OCI-LY1 (cell line): ENCODE measurements around the gene KLRC1.
A peak's percentile ranks its signal among the peaks of the same experiment; 100 is the strongest.

ENCODE experiments used
- H2AFZ ChIP-seq: fragments of 200-600 bp; sonication (generic), shearing (Covaris generic); 2 replicates; pipeline ENCODE4 v1.6.0; 2014; ENCODE audit warnings: antibody characterized with exemption, mild to moderate bottlenecking, low read length
- H3F3A ChIP-seq: fragments of 200-600 bp; sonication (generic), shearing (Covaris generic); 2 replicates; pipeline ENCODE4 v1.6.0; 2014; ENCODE audit warnings: mild to moderate bottlenecking, antibody characterized with exemption, low read length, moderate library complexity; ENCODE audit not compliant: insufficient read depth
- H3K27ac ChIP-seq: fragments of 200-600 bp; sonication (generic); 2 replicates; pipeline ENCODE4 v1.5.1; 2014; ENCODE audit warnings: low read length, mixed run types, mild to moderate bottlenecking, low read depth; ENCODE audit not compliant: poor library complexity, severe bottlenecking
- H3K27me3 ChIP-seq: fragments of 200-600 bp; sonication (generic); 2 replicates; pipeline ENCODE4 v1.6.0; 2014; ENCODE audit warnings: antibody characterized with exemption, mild to moderate bottlenecking, low read length, moderate library complexity; ENCODE audit not compliant: insufficient read depth
- H3K36me3 ChIP-seq: fragments of 200-600 bp; sonication (generic); 2 replicates; pipeline ENCODE4 v1.6.1; 2014; ENCODE audit warnings: mild to moderate bottlenecking, antibody characterized with exemption, low read length, moderate library complexity, mixed read lengths; ENCODE audit not compliant: insufficient read depth
- H3K4me1 ChIP-seq: fragments of 200-600 bp; sonication (generic); 2 replicates; pipeline ENCODE4 v1.5.1; 2014; ENCODE audit warnings: mild to moderate bottlenecking, low read length, moderate library complexity; ENCODE audit not compliant: insufficient read depth, severe bottlenecking
- H3K4me2 ChIP-seq: fragments of 200-600 bp; sonication (generic), shearing (Covaris generic); 2 replicates; pipeline ENCODE4 v1.6.1; 2014; ENCODE audit warnings: low read length
- H3K4me3 ChIP-seq: fragments of 200-600 bp; sonication (generic); 2 replicates; pipeline ENCODE4 v1.5.1; 2014; ENCODE audit warnings: low read length, low read depth, mild to moderate bottlenecking, mixed read lengths; ENCODE audit not compliant: poor library complexity, severe bottlenecking
- H3K79me2 ChIP-seq: fragments of 200-600 bp; shearing (Covaris generic); 2 replicates; pipeline ENCODE4 v1.6.1; 2016; ENCODE audit warnings: mixed run types, low read length, mixed read lengths; ENCODE audit not compliant: insufficient read depth
- H3K9ac ChIP-seq: fragments of 200-600 bp; sonication (generic), shearing (Covaris generic); 2 replicates; pipeline ENCODE4 v1.6.1; 2014; ENCODE audit warnings: mild to moderate bottlenecking, low read length, mixed read lengths
- H3K9me2 ChIP-seq: fragments of 200-600 bp; sonication (generic), shearing (Covaris generic); 2 replicates; pipeline ENCODE4 v1.6.1; 2014; ENCODE audit warnings: low read depth, mild to moderate bottlenecking, low read length, mixed read lengths
- H3K9me3 ChIP-seq: fragments of 200-600 bp; shearing (Covaris generic); 2 replicates; pipeline ENCODE4 v1.6.1; 2014; ENCODE audit warnings: low read length, mixed read lengths
- H4K20me1 ChIP-seq: fragments of 200-600 bp; sonication (generic), shearing (Covaris generic); 2 replicates; pipeline ENCODE4 v1.6.0; 2016; ENCODE audit warnings: mild to moderate bottlenecking, low read length; ENCODE audit not compliant: insufficient read depth
- EZH2 ChIP-seq: fragments of 200-600 bp; sonication (generic), shearing (Covaris generic); IDR thresholded peaks from 2 replicates; pipeline ENCODE4 v1.8.0; 2017; ENCODE audit warnings: borderline replicate concordance, mixed run types, mild to moderate bottlenecking, antibody characterized with exemption, low read length, moderate library complexity, mixed read lengths
- TF ChIP-seq, protein P1 (sequence below): fragments of 200-600 bp; sonication (generic), shearing (Covaris generic); IDR thresholded peaks from 2 replicates; pipeline ENCODE4 v1.5.1; 2017; ENCODE audit warnings: mild to moderate bottlenecking, antibody characterized with exemption, low read length, moderate library complexity, mixed read lengths

The KLRC1 gene

DNA sequence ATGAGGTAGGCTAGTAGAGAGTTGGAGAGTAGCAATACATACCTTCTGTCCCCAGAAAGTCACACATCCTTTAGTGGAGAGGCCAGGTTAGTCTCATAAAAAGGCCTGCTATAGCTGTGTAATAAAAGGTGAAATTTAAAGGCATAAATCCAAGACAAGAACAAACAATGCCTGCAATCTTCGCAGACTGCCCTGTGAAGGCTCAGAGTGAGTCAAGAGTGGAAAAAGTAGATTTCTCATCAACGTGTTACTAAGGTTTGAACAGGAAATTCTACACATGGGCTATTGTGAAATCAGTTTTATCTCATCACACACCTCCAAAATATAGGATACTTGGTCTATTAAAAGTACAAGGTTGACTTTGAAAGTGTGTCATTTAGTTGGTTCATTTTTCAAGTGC is at the start of gene KLRC1:
KLRC1 (minus strand) TSS at position 222 of the 400 bp plus-strand sequence. CDS start 2,221 bp downstream, outside the sequence.
- Histone ChIP-seq H3K79me2 (no peaks in the 10 kb centered on the region), H3K4me1 (peaks cover 20% of the 10 kb centered on the region), H3K4me3 (no peak within 1 kb of the TSS), H3K36me3 (no peaks in the 10 kb centered on the region; the same call in 1 of the 2 replicates), H4K20me1 (no peaks in the 10 kb centered on the region), H3K9ac (no peak within 1 kb of the TSS), H3K9me2 (no peaks in the 10 kb centered on the region), H3K27ac (peak within 1 kb of the TSS; percentile 45), H3F3A (no peaks in the 10 kb centered on the region), H3K9me3 (peaks cover 14% of the 10 kb centered on the region), H3K4me2 (no peak within 1 kb of the TSS), H3K27me3 (no peaks in the 10 kb centered on the region), H2AFZ (peak within 1 kb of the TSS; percentile 54; the same call in 1 of the 2 replicates)
- TF ChIP-seq, protein P1, sequence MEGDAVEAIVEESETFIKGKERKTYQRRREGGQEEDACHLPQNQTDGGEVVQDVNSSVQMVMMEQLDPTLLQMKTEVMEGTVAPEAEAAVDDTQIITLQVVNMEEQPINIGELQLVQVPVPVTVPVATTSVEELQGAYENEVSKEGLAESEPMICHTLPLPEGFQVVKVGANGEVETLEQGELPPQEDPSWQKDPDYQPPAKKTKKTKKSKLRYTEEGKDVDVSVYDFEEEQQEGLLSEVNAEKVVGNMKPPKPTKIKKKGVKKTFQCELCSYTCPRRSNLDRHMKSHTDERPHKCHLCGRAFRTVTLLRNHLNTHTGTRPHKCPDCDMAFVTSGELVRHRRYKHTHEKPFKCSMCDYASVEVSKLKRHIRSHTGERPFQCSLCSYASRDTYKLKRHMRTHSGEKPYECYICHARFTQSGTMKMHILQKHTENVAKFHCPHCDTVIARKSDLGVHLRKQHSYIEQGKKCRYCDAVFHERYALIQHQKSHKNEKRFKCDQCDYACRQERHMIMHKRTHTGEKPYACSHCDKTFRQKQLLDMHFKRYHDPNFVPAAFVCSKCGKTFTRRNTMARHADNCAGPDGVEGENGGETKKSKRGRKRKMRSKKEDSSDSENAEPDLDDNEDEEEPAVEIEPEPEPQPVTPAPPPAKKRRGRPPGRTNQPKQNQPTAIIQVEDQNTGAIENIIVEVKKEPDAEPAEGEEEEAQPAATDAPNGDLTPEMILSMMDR: no peak
- TF ChIP-seq EZH2: no peak

DNA sequence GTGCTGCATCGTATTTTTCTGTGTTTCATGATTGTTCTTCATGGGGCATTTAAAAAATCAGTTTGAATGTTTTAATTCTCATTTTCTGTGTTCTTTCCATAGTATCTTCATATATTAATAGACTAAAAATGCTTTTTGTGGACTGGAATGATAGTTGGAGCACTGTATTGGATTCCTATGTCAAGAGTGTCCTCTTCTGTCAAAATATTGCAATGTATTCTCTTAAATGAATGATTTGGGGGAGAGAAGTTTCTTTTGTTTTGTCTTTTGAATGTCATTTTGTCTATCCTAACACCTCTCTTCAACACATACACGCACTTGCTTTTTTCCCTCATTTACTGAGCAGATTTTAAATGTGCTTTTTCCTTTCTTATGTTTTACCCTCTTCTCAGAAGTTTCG is 47.9 kb upstream of the KLRC1 start:
- H4K20me1 ChIP-seq: no peaks in the 10 kb centered on the region
- peaks cover 45% of the 10 kb centered on the region for H3K4me1 ChIP-seq
- peak overlapping the region; percentile 24 for H3K27ac ChIP-seq
- no peaks in the 10 kb centered on the region for H3K9me2 ChIP-seq
- TF ChIP-seq, protein P1: peak; percentile 56
- TF ChIP-seq EZH2: no peak
- H3K79me2 ChIP-seq: no peaks in the 10 kb centered on the region
- 0 out of 2 replicates have a peak overlapping the region, but pooled peaks have one; percentile 2 for H3K4me2 ChIP-seq
- no peaks in the 10 kb centered on the region; the same call in 1 of the 2 replicates for H3K36me3 ChIP-seq
- no peaks in the 10 kb centered on the region; the same call in 1 of the 2 replicates for H3F3A ChIP-seq
- H2AFZ ChIP-seq: peak overlapping the region; percentile 58
- H3K9me3 ChIP-seq: peaks cover 8% of the 10 kb centered on the region
- 0 out of 2 replicates have a peak overlapping the region, but pooled peaks have one; percentile 8 for H3K9ac ChIP-seq
- H3K4me3 ChIP-seq: no peak overlapping the region
- no peaks in the 10 kb centered on the region for H3K27me3 ChIP-seq

DNA sequence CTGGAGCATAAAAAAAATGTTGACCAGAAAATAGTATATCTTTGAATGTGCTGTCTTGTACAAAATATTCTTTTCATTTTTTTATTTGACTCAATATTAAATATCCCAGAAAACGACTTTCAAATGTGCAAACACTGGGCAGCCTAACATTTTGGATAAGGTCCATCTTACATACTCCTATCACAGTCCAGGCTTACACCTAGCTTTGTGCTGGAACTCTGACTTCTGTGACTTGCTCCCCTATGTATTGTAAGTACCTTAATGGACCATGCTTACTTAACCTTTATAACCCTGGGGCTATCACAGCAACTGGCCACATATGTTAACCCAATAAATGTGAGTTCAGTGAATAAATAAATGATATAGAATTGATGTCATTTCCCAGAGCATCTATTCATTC is 44.9 kb upstream of the KLRC1 start:
- Histone ChIP-seq H3K79me2 (no peaks in the 10 kb centered on the region), H2AFZ (peak overlapping the region; percentile 9; the same call in 1 of the 2 replicates), H3K27ac (peak overlapping the region; percentile 67), H3K4me1 (peaks cover 47% of the 10 kb centered on the region), H3F3A (no peaks in the 10 kb centered on the region; the same call in 1 of the 2 replicates), H3K27me3 (no peaks in the 10 kb centered on the region), H3K9ac (peak overlapping the region; percentile 16; the same call in 1 of the 2 replicates), H3K9me2 (no peaks in the 10 kb centered on the region), H3K4me2 (no peak overlapping the region), H3K4me3 (no peak overlapping the region), H3K9me3 (peaks cover 9% of the 10 kb centered on the region), H4K20me1 (no peaks in the 10 kb centered on the region), H3K36me3 (no peaks in the 10 kb centered on the region; the same call in 1 of the 2 replicates)
- TF ChIP-seq EZH2: no peak
- TF ChIP-seq, protein P1: no peak
